GM18873 (cell line): ENCODE measurements around the gene CACNB2.
"Not testable (repeated sequence)": the region's sequence is repeated elsewhere in the genome, so short reads cannot be mapped to it uniquely, and the experiment has no call there.

ENCODE experiments used
- ATAC-seq: cut with Tn5 transposase; IDR thresholded peaks from one replicate; pipeline ENCODE4 v1.9.1; 2021; ENCODE audit warnings: mild to moderate bottlenecking, moderate library complexity, moderate number of reproducible peaks; ENCODE audit not compliant: unreplicated experiment, low FRiP score

The CACNB2 gene

DNA sequence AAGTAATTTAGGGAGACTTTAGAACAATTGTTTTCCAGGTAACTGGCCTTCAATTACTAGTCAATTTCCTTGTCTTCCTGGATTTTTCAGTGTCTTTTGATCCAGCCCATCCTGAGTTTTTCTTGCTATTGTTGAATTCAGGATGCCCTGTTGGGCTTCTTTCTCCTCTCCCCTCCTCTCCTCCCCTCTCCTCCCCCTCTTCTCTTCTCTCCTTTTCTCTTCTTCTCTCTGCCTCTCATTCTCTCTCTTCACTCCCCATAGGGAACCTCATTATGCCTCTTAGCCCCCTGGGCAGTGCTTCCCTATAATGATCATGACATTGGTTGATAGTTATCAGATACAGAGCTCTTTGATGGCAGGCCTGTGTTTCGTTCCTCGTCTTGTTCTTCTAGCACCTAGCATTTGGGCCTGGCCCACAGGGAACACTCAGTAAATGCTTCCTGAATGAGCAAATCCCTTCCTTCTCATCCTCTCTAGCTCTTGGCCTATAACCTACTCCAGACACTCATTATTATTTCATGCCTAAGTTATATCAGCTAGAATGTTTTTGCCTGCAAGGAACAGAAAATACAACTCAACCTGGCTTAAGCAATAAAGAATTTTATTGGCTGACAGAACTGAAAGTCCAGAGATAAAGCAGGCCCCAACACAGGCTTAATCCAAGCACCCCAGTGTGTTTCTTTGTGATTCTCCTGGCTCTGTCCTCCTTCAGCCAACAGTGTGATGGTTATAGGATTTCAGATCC is 56.8 kb downstream of the CACNB2 start:
- ATAC-seq: no peak

DNA sequence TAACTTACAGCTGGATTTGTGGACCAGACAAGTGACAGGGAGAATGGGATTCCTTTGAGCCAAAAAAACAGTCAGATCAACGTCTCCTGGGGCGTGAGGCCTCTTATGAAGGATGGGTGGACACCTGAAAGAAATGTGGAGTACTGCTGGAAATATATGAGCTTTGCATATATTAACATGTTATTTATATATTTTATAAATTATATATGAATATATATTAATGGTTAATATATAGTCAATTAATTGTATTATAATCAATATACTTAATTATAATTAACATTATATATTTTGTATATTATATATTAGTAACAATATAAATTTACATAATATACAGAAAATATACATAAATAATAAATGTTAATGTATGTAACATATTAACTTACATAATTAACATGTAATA is 57.5 kb downstream of the CACNB2 start:
- ATAC-seq: no peak

GRCh38 chr10:18201877-18202276 is 61.7 kb downstream of the CACNB2 start:
- no peak for ATAC-seq

GRCh38 chr10:18202680-18203460 is 62.6 kb downstream of the CACNB2 start:
- no peak for ATAC-seq

DNA sequence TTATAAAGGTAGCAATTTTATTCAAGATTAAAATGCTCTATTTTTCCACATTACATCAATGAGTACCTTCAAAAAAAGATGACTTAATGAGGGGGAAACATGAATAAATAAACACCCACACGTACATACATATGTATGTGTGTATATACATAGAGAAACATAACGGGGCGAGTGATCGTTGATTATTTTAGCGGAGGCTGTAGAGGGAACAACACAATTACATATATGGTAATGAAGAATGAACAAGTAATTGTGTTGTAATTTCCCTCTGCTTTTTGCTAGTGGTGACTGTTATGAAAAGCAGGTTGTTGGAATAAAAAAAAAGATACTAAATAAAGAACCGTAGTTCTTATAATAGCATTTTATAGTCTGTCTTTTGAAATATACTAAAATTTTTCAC is 63.2 kb downstream of the CACNB2 start:
- ATAC-seq: no peak

GRCh38 chr10:18204039-18204835 is 64.0 kb downstream of the CACNB2 start:
- no peak for ATAC-seq

GRCh38 chr10:18205098-18205834 is 65.0 kb downstream of the CACNB2 start:
- ATAC-seq: no peak

DNA sequence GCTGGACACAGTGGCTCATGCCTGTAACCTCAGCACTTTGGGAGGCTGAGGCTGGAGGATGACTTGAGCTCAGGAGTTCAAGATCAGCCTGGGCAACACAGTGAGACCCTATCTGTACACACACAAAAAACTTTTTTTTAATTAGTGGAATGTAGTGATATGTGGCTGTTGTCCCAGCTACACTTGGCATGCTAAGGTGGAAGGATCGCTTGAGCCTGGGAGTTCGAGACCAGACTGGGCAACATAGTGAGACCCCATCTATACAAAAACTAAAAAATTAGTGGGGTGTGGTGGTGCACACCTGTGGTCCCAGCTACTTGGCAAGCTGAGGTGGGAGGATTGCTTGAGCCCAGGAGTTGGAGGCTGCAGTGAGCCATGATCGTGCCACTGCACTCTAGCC is 68.0 kb downstream of the CACNB2 start:
- ATAC-seq: not testable (repeated sequence)

- no peak for ATAC-seq
Measured at GRCh38 chr10:18209241-18209640, 69.0 kb downstream of the CACNB2 start.

DNA sequence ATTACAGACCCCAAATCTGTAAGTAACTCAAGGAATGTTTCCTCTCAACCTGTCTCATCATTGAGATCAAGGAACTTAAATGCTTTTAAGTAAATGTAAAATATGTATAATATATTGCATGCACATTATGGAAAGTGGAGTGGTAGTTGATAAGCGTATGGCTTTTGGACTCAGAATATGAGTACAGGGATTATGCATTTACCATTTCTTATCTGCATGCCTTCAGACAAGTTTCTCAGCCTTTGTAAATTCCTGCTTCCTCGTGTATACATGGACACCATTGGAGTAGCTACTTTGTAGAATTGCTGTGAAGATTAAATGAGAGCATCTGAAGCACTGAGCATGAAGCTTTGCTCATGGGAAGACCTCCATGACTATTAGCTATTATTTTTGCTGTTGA is 70.5 kb downstream of the CACNB2 start:
- no peak for ATAC-seq

DNA sequence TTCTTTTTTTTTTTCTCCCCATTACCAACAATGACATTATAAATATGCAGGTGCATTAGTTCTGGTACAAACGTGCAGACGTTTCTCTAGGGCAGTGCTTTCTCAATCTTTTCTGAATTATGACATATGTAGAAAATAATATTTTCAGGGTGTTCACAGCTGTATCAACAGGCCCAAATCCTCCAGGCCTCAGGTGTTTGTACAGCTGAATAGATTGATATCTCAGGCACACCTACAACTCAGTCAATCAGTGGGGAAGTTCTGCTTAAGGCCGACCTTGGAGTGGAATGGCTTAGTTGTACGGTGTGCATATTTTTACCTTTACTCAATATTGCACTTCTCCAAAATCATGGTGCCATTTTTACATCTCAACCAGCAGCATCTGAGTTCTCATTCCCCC is 71.6 kb downstream of the CACNB2 start:
- ATAC-seq: no peak

- no peak for ATAC-seq
Measured at GRCh38 chr10:18213271-18213670, 73.0 kb downstream of the CACNB2 start.

DNA sequence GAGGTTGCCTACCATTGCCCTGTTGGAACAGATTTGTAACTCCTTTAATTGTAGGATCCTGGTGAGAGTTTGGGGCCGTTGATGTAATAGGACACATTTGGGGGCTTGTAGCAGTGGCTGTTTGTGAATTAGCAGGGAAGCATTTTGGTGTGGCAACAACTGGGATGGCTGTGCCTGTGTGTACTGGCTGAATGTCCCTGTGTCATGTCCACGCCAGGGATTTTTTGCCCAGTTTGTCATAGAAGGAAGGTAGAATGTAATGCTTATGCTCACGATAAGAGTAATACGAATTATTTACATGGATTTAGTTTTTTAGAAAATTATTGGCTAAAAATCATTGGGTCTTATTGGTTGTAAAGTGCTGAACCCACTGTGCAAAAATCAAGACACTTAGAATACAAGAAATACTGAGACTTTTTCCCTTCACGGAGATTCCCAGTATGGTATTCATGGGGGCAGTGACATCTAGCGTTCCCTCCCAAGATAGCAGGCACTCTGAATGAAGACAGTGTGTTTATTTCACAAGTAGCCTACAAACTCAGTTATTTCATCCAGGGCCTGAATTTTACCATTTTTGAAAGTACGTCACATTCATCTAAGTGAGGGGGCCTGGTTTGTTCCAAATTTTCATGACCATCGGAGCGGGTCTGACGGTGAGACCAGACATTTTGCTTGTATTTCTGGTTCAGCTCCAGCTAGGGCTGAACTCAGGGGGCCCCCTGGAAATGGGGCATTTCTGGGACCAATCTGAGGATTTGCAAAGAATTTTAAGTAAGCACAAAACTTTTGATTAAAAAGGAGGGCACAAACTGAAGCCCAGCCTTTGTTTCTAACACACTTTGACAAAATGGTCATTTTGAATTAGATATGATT is 74.7 kb downstream of the CACNB2 start:
- ATAC-seq: no peak

DNA sequence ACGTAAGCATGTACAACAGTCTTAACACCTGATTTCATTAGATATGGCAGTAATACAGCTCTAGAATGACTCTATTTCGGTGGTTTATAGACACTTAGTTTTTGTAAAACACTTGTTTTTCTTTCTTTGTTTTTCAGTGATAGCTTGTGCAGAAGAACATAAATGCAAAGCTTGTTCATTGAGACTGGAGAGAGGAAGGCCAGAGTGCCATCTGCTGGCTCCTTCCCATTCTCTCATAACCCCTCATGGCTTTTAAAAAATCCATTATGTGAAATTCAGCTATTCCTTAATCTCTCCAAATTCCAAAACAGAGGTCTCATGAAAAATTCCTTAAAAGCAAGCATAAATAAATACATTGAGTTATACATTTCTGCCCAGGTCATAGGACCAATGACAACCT is 76.3 kb downstream of the CACNB2 start:
- no peak for ATAC-seq

- ATAC-seq: no peak
Measured at GRCh38 chr10:18217577-18217976, 77.4 kb downstream of the CACNB2 start.

GRCh38 chr10:18219146-18219545 is 78.9 kb downstream of the CACNB2 start:
- no peak for ATAC-seq

DNA sequence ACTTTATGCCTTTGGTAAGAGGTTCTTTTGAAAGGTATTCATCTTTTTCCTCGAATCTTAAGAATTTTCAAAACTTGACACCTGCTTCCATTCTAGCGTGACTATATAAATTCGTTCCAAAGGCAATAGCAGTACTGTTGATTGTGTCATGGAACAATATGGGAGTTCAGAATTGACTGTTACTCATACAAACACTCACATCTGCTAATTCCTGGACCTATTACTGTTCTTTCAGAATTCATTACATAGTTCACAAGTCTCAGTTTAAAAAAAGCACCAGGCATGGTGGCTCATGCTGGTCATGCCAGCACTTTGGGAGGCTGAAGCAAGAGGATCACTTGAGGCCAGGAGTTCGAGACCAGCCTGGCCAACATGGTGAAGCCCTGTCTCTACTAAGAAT is 80.9 kb downstream of the CACNB2 start:
- no peak for ATAC-seq

DNA sequence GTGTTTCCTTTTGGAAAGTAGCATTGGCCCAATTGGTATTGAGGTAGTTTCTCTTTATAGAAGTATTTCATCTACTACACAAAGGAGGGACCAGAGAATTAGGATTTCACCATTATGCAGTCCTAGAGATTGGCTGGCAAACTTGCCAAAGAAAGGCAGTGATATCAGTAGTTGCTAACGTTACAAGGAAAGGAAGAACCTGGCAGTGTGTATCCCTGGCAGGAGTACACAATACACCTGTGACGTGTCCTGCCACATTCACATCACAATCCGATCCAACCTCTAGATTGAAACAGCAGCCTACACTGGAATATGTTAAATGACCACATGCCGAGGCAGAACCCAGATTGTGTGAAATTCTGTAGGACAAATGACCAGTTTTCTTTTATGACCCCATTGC is 81.7 kb downstream of the CACNB2 start:
- no peak for ATAC-seq

GRCh38 chr10:18222866-18223265 is 82.6 kb downstream of the CACNB2 start:
- no peak for ATAC-seq

DNA sequence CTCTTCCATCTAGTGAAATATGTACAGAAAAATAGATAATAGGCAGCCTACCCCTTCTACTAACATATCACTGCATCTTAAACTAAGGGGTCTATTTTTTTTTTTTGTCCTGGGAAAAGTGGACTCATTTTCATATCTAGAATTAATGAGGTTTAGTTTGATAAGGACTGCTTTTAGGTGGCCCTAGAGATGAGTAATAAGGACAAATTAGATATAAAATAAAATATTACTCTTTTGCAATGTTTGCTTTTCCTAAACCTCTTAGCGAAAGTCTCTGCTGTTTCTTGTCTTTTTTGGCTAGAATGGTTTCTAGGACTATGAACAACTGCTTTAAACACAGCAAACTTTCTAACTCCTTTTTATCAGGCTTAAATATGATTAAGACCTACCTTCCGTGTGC is 83.7 kb downstream of the CACNB2 start:
- no peak for ATAC-seq
